Measurements from ENCODE around the gene POMGNT2. TPM values are rescaled to one million over a fixed set of nuclear protein-coding genes. Genes with fewer than 3 reads are reported as not detected.

Gene POMGNT2
- total and polyA plus RNA-seq, 2 of the 8 experiments (the other 6 are each of a cell fraction or from before 2014, with no cell fraction given): 13.6 to 35.7 TPM

- H3K4me3 ChIP-seq (ENCODE audit: extremely low read depth in 1 of 4, insufficient read depth in 2 of 4, low read depth in 3 of 4, low read length in 4 of 4): no peak overlapping the region
- H4K8ac ChIP-seq (ENCODE audit: extremely low read depth, insufficient read depth, low read length): no peak overlapping the region; the same call in 1 of the 2 replicates
- H3K18ac ChIP-seq (ENCODE audit: extremely low read depth, low read length): no peak overlapping the region
- DNase-seq (ENCODE audit: low read depth in 1 of 2, low spot score in 2 of 2): no peak
- no peak overlapping the region for H3K4ac ChIP-seq (replicated peaks; ENCODE audit: insufficient read length, low read depth, low read length)
- no peaks in the 10 kb centered on the region for H3K4me1 ChIP-seq (replicated peaks in 1 of 4; ENCODE audit: control insufficient read depth in 3 of 4, insufficient read depth in 4 of 4, low read length in 3 of 4)
- no peak overlapping the region for H2BK15ac ChIP-seq (ENCODE audit: low read length)
- H2AK5ac ChIP-seq (ENCODE audit: low read depth, low read length): no peak overlapping the region
- H2BK5ac ChIP-seq (ENCODE audit: low read depth, low read length): no peak overlapping the region
- H3K79me2 ChIP-seq (ENCODE audit: control insufficient read depth in 1 of 2, insufficient read depth in 2 of 2, low read length in 2 of 2): no peaks in the 10 kb centered on the region
- no peak overlapping the region for H3K23ac ChIP-seq (ENCODE audit: insufficient read length)
- peaks cover 37 to 48% of the 10 kb centered on the region in 2 experiments for H3K9me3 ChIP-seq (ENCODE audit: insufficient read depth in 2 of 2, low read depth in 1 of 2, low read length in 1 of 2)
- no peak for FAIRE-seq
- CTCF ChIA-PET (ENCODE audit: partially characterized antibody): no interaction called here
- H3K14ac ChIP-seq (ENCODE audit: insufficient read length): no peak overlapping the region
- H2BK120ac ChIP-seq (replicated peaks; ENCODE audit: low read depth, low read length): no peak overlapping the region
- POLR2A ChIA-PET (ENCODE audit: partially characterized antibody): no interaction called here
- no peak overlapping the region for H2BK20ac ChIP-seq (ENCODE audit: low read length)
- no peaks in the 10 kb centered on the region for H3K36me3 ChIP-seq (ENCODE audit: control insufficient read depth in 2 of 4, insufficient read depth in 4 of 4, low read length in 3 of 4)
- H2BK12ac ChIP-seq (ENCODE audit: low read depth, low read length): no peak overlapping the region
- 88% methylated on average over 3 of the region's 3 CpGs; no CpG with 5 or more reads in 1 of the 2 experiments for WGBS, 2 experiments (ENCODE audit: extremely low coverage in 1 of 2, insufficient coverage in 1 of 2, insufficient read length in 1 of 2, insufficient replicate concordance in 2 of 2, low coverage in 1 of 2, low lambda C conversion rate in 2 of 2, missing lambda C conversion rate in 1 of 2)
- no peaks in the 10 kb centered on the region for H3K79me1 ChIP-seq (ENCODE audit: low read depth, low read length)
- no peak overlapping the region for H3K27ac ChIP-seq (ENCODE audit: low read depth, low read length)
- no peaks in the 10 kb centered on the region for H3K27me3 ChIP-seq (replicated peaks in 1 of 4; ENCODE audit: control insufficient read depth in 3 of 4, extremely low read depth in 1 of 4, insufficient read depth in 3 of 4, low read length in 3 of 4)
- no peak overlapping the region for H4K5ac ChIP-seq (ENCODE audit: insufficient read length, low read depth, low read length)
- no peak overlapping the region for H4K91ac ChIP-seq (replicated peaks; ENCODE audit: insufficient read length, low read length)
- no peaks in the 10 kb centered on the region for H3K23me2 ChIP-seq (ENCODE audit: low read depth, low read length)
- no peak overlapping the region for H3K4me2 ChIP-seq (ENCODE audit: insufficient read depth in 1 of 2, low read depth in 2 of 2, low read length in 2 of 2)
- no peak overlapping the region for H2AFZ ChIP-seq (ENCODE audit: low read length)
- H4K20me1 ChIP-seq (replicated peaks in 1 of 2; ENCODE audit: control insufficient read depth in 1 of 2, insufficient read depth in 2 of 2, low read length in 2 of 2): no peaks in the 10 kb centered on the region
- H3K9ac ChIP-seq (replicated peaks in 1 of 4; ENCODE audit: extremely low read depth in 1 of 4, low read depth in 3 of 4, low read length in 3 of 4): no peak overlapping the region
- no peak overlapping the region for H3K56ac ChIP-seq (replicated peaks; ENCODE audit: insufficient read length, low read depth, low read length)
- TF ChIP-seq ZNF274 (IDR thresholded peaks at IDR 0.05; ENCODE audit: borderline replicate concordance, extremely low read depth, low read length) (no peak), SP4 (IDR thresholded peaks at IDR 0.05; ENCODE audit: low read length) (no peak), RNF2 (IDR thresholded peaks at IDR 0.05; ENCODE audit: borderline replicate concordance, low read depth, low read length, missing control alignments, poor library complexity, severe bottlenecking) (no peak), JUN (IDR thresholded peaks at IDR 0.05; ENCODE audit: low read depth, low read length) (no peak), SRF (IDR thresholded peaks at IDR 0.05; ENCODE audit: low read depth, low read length) (no peak), POLR2A (IDR thresholded peaks at IDR 0.05; ENCODE audit: control extremely low read depth in 1 of 2, low read depth in 2 of 2, low read length in 2 of 2) (no peak), POLR2AphosphoS5 (IDR thresholded peaks at IDR 0.05; ENCODE audit: low read depth, low read length) (no peak), CBX5 (IDR thresholded peaks at IDR 0.05; ENCODE audit: low read depth, low read length) (no peak), ATF3 (IDR thresholded peaks at IDR 0.05; ENCODE audit: insufficient read depth, low read depth, low read length) (no peak), ASH2L (IDR thresholded peaks at IDR 0.05; ENCODE audit: low read length) (no peak), SIRT6 (IDR thresholded peaks at IDR 0.05; ENCODE audit: low read length) (no peak), CHD2 (IDR thresholded peaks at IDR 0.05; ENCODE audit: low read length) (no peak), GABPA (IDR thresholded peaks at IDR 0.05; ENCODE audit: borderline replicate concordance, insufficient read depth, low read length) (no peak), POU5F1 (IDR thresholded peaks at IDR 0.05; ENCODE audit: low read depth, low read length) (no peak)
Measured at GRCh38 chr3:43043071-43043766, 62.7 kb downstream of the POMGNT2 start.
